Keratinocyte (primary cell): Measurements from ENCODE around the gene ORC2.

Source experiments
- EZH2 ChIP-seq: IDR thresholded peaks from one replicate; pipeline ENCODE4 v1.6.1; 2012; ENCODE audit warnings: inconsistent platforms, mild to moderate bottlenecking, low read length, moderate library complexity
- TF ChIP-seq, protein P1 (sequence below), 3 experiments: IDR thresholded peaks in 1 of 3; conservative IDR thresholded peaks in 1 of 3; optimal IDR thresholded peaks in 1 of 3; 2 replicates in 2 of 3; 3 replicates in 1 of 3; pipeline versions ENCODE3 to v1.5.1; 2011; ENCODE audit warnings: low read length in 3 of 3, mild to moderate bottlenecking in 3 of 3, moderate library complexity in 2 of 3, control low read depth in 1 of 3, inconsistent platforms in 1 of 3; ENCODE audit not compliant: insufficient read depth in 2 of 3; ENCODE audit errors: extremely low read depth in 1 of 3

DNA sequence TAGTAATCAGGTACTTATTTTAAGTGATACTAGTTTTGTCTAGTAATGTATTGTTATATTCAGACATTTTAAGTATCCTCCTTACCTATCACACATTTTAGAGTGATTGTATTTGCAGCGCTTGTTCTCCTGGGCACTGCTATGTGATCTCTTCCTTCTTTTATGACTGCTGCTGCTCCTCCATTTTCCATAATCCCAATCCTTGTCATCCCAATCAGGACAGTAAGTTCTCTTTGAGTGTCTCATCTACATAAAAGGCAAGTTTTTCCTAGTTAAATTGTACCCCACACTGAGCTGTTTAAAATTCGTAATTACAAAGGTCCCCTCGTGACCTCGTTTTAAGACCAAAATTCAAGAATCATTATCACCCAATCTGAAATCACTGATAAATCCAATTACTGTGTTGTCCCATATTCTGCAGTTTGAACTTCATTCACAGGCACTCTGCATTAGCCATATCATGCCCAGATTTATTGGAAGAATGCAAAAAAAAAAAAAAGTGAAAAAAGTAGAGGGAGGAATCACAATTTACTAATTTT, 101.8 kb downstream of the ORC2 start:
- TF ChIP-seq, protein P1, sequence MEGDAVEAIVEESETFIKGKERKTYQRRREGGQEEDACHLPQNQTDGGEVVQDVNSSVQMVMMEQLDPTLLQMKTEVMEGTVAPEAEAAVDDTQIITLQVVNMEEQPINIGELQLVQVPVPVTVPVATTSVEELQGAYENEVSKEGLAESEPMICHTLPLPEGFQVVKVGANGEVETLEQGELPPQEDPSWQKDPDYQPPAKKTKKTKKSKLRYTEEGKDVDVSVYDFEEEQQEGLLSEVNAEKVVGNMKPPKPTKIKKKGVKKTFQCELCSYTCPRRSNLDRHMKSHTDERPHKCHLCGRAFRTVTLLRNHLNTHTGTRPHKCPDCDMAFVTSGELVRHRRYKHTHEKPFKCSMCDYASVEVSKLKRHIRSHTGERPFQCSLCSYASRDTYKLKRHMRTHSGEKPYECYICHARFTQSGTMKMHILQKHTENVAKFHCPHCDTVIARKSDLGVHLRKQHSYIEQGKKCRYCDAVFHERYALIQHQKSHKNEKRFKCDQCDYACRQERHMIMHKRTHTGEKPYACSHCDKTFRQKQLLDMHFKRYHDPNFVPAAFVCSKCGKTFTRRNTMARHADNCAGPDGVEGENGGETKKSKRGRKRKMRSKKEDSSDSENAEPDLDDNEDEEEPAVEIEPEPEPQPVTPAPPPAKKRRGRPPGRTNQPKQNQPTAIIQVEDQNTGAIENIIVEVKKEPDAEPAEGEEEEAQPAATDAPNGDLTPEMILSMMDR (optimal IDR thresholded peaks at IDR 0.05 in 1 of 3, IDR thresholded peaks at IDR 0.05 in 1 of 3, conservative IDR thresholded peaks at IDR 0.05 in 1 of 3; ENCODE audit: extremely low read depth in 1 of 3, insufficient read depth in 2 of 3, low read length in 3 of 3) = no peak
- no peak for TF ChIP-seq EZH2
